Measurements from ENCODE around the gene SLC22A23. TPM values are rescaled to one million over a fixed set of nuclear protein-coding genes. Genes with fewer than 3 reads are reported as not detected.

Gene SLC22A23
- total RNA-seq, 1 donor from 2014 or later: 27.8 TPM

GRCh38 chr6:3405679-3406078, 51.2 kb downstream of the SLC22A23 start:
- no peaks in the 10 kb centered on the region for H3K9me3 ChIP-seq
- H3K4me3 ChIP-seq: no peak overlapping the region
- intact Hi-C loops (cut with DNase I): no loop called here
- no peaks in the 10 kb centered on the region for H3K27me3 ChIP-seq (ENCODE audit: low read depth)
- H3K27ac ChIP-seq: peak overlapping the region; percentile 39
- no peak for TF ChIP-seq CTCF (IDR thresholded peaks at IDR 0.05)
- peaks cover 39% of the 10 kb centered on the region for H3K4me1 ChIP-seq
- DNase-seq (no peak), ATAC-seq (peak; percentile 45 to 67)
- no peaks in the 10 kb centered on the region for H3K36me3 ChIP-seq

- no peak overlapping the region for H3K27ac ChIP-seq
- no peak for ATAC-seq
- intact Hi-C loops (cut with DNase I): no loop called here
- H3K27me3 ChIP-seq (ENCODE audit: low read depth): no peaks in the 10 kb centered on the region
- no peak for TF ChIP-seq CTCF (IDR thresholded peaks at IDR 0.05)
- peaks cover 37% of the 10 kb centered on the region for H3K4me1 ChIP-seq
- H3K9me3 ChIP-seq: no peaks in the 10 kb centered on the region
- H3K4me3 ChIP-seq: no peak overlapping the region
- H3K36me3 ChIP-seq: no peaks in the 10 kb centered on the region
- no peak for DNase-seq
These were observed 51.7 kb downstream of the SLC22A23 start for GRCh38 chr6:3405182-3405518.

- peaks cover 41% of the 10 kb centered on the region for H3K4me1 ChIP-seq
- ATAC-seq (peak; percentile 50 to 58), DNase-seq (no peak)
- no peak overlapping the region for H3K4me3 ChIP-seq
- intact Hi-C loops (cut with DNase I): no loop called here
- no peak for TF ChIP-seq CTCF (IDR thresholded peaks at IDR 0.05)
- no peaks in the 10 kb centered on the region for H3K36me3 ChIP-seq
- no peaks in the 10 kb centered on the region for H3K9me3 ChIP-seq
- H3K27me3 ChIP-seq (ENCODE audit: low read depth): no peaks in the 10 kb centered on the region
- no peak overlapping the region for H3K27ac ChIP-seq
These were observed 53.3 kb downstream of the SLC22A23 start for GRCh38 chr6:3403238-3404173.

GRCh38 chr6:3402310-3403237, 54.3 kb downstream of the SLC22A23 start:
- DNase-seq (no peak), ATAC-seq (peak in 1 of 2 donors; percentile 44)
- no peak overlapping the region for H3K4me3 ChIP-seq
- no peaks in the 10 kb centered on the region for H3K27me3 ChIP-seq (ENCODE audit: low read depth)
- H3K4me1 ChIP-seq: peaks cover 50% of the 10 kb centered on the region
- no peak for TF ChIP-seq CTCF (IDR thresholded peaks at IDR 0.05)
- H3K27ac ChIP-seq: no peak overlapping the region
- intact Hi-C loops (cut with DNase I): no loop called here
- no peaks in the 10 kb centered on the region for H3K36me3 ChIP-seq
- H3K9me3 ChIP-seq: no peaks in the 10 kb centered on the region

- ATAC-seq (no peak), DNase-seq (no peak)
- Histone ChIP-seq H3K27ac (no peak overlapping the region), H3K27me3 (ENCODE audit: low read depth) (no peaks in the 10 kb centered on the region), H3K4me3 (no peak overlapping the region), H3K9me3 (no peaks in the 10 kb centered on the region), H3K36me3 (no peaks in the 10 kb centered on the region), H3K4me1 (peaks cover 35% of the 10 kb centered on the region)
- no peak for TF ChIP-seq CTCF (IDR thresholded peaks at IDR 0.05)
- intact Hi-C loops (cut with DNase I): no loop called here
These were observed 56.7 kb downstream of the SLC22A23 start for GRCh38 chr6:3400162-3400561.
